SK-N-MC (cell line): ENCODE data around the gene ZNF787.
"Not testable (repeated sequence)": the region's sequence is repeated elsewhere in the genome, so short reads cannot be mapped to it uniquely, and the experiment has no call there.

Experiments
- DNase-seq: peaks from one replicate; pipeline ENCODE4 v3.0.0-alpha.2; 2011; ENCODE audit warnings: low read depth, low spot score
- H3K27ac ChIP-seq: fragments of 200-600 bp; sonication (generic); 2 replicates; pipeline ENCODE4 v1.5.1; 2016; ENCODE audit warnings: mixed run types
- H3K36me3 ChIP-seq: fragments of 200-600 bp; sonication (generic); 2 replicates; pipeline ENCODE4 v1.6.1; 2017; ENCODE audit warnings: antibody characterized with exemption, low read length, mixed read lengths; ENCODE audit not compliant: insufficient read depth
- H3K4me3 ChIP-seq: fragments of 200-600 bp; sonication (generic); 2 replicates; pipeline ENCODE4 v1.5.1; 2016
- H3K9ac ChIP-seq: fragments of 200-600 bp; sonication (generic); 2 replicates; pipeline ENCODE4 v1.8.0; 2017; ENCODE audit warnings: mixed run types, mixed read lengths; ENCODE audit not compliant: insufficient read length
- H3K9me3 ChIP-seq: fragments of 200-600 bp; sonication (generic); 2 replicates; pipeline ENCODE4 v1.6.1; 2017; ENCODE audit warnings: low read depth, mild to moderate bottlenecking, antibody characterized with exemption, low read length, moderate library complexity, mixed read lengths
- EZH2 ChIP-seq: fragments of 200-600 bp; sonication (generic); IDR thresholded peaks from one replicate; pipeline ENCODE4 v1.6.1; 2017; ENCODE audit warnings: antibody characterized with exemption
- FOXP2 ChIP-seq: optimal IDR thresholded peaks from 2 replicates; pipeline ENCODE3; 2011; ENCODE audit warnings: mild to moderate bottlenecking, moderate library complexity; ENCODE audit not compliant: insufficient read depth; ENCODE audit errors: extremely low read length, control extremely low read depth
- POLR2AphosphoS5 ChIP-seq: IDR thresholded peaks from 2 replicates; pipeline ENCODE4 v1.6.1; 2012; ENCODE audit warnings: mild to moderate bottlenecking, low read depth, low read length, borderline replicate concordance

Gene ZNF787

DNA sequence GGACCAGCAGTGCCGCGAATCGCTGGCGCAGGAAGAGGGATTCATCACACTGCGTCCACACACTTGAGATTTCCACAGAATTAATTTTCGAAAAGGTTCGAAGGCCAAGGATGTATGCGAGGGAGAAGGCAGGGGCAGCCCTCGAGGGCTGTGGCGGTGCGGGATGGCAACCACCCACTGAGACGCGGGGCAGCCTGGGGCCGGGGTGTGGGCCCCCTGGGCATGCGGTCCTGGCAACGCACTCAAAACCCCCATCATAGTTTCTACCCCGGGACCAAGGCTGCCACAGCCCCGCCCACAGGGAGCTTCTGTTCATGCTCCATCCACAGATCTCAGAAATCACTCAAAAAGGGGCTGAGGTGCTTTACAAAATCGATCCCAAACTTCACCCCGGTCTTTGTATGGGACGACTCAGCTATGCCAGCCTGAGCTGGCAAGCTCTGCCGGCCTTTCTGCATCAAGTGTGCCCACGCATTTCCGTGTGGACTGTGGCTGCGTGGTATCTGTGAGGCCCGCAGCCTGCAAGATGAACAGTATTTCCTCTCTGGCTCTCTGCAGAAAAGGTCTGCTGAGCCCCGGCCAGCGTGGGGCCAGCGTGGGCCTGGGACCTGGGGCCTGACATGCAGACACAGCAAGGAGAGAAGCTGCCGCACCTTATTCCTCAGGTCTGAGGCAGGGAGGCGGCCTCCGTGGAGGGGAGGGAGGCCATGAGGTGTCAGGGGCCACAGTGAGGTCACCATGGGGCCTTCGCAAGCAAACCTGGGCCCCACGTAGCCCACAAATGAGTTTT is 19.2 kb downstream of the ZNF787 start:
- H3K4me3 ChIP-seq, result no peak overlapping the region
- TF ChIP-seq EZH2 (no peak), FOXP2 (no peak)
- H3K27ac ChIP-seq, result no peak overlapping the region
- H3K36me3 ChIP-seq, result no peaks in the 10 kb centered on the region
- no peak overlapping the region for H3K9ac ChIP-seq
- DNase-seq, result no peak
- no peaks in the 10 kb centered on the region for H3K9me3 ChIP-seq

DNA sequence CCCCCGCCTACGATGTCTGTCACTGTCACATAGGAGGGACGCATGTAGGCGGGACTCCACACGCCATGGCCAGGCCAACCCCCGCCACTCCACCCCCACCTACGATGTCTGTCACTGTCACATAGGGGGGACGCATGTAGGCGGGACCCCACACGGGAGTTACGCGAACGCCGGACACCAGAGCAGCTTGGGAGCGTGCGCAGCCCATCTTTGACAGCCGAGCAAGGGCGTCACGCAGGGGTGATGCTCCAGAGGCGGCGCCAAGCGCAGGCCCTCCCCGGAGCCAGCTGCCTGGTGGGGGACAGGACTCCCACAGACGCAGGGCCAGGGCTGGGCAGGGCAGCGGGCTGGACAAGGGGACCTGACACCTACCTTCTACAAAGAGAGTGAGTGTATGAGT is 20.0 kb downstream of the ZNF787 start:
- Histone ChIP-seq H3K27ac (no peak overlapping the region), H3K36me3 (no peaks in the 10 kb centered on the region), H3K4me3 (no peak overlapping the region), H3K9ac (no peak overlapping the region), H3K9me3 (no peaks in the 10 kb centered on the region)
- DNase-seq, result no peak
- TF ChIP-seq EZH2 (no peak), POLR2AphosphoS5 (no peak), FOXP2 (no peak)

DNA sequence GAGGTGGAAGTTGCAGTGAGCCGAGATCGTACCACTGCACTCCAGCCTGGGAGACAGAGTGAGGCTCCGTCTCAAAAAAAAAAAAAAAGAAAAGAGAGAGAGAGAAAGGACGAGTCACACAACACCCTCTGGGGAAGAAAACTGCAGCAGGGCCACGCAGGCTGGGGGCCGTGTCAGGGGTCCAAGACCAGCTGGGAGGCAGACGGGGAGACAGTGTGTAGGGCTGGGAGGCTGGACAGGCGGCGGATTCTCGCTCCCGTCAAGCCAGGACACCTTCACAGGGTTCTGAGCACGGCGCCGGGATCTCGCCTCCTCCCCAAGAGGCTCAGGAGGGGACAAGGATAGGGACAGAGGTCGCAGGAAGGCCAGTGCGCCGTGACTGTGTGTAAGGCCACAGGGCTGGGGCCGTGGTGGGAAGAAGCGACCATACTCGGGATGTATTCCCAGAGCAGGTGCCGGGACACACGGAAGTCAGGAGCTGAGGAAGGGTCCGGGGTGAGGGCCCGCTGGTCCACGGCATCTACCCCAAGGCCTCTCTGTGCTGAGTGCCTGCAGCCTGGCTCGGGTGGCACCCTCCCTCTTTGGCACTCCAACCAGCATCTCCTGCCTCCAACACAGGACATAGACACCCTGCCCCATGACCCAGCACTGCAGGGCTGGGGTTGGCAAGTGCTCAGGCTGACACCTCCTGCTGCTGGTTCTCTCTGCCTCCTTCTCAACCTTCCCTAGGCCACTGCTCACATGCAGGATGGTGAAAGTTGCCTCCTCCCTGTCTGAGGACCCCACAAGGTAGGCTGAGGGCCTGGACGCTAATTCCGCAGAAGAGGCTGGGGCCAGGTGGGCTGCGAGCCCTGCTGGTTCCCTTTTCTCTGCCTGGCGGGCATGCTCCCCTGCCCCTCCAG is 21.2 kb downstream of the ZNF787 start:
- Histone ChIP-seq H3K9me3 (no peaks in the 10 kb centered on the region), H3K27ac (no peak overlapping the region), H3K4me3 (no peak overlapping the region), H3K36me3 (no peaks in the 10 kb centered on the region), H3K9ac (no peak overlapping the region)
- TF ChIP-seq EZH2 (no peak), FOXP2 (no peak), POLR2AphosphoS5 (no peak)
- no peak for DNase-seq

DNA sequence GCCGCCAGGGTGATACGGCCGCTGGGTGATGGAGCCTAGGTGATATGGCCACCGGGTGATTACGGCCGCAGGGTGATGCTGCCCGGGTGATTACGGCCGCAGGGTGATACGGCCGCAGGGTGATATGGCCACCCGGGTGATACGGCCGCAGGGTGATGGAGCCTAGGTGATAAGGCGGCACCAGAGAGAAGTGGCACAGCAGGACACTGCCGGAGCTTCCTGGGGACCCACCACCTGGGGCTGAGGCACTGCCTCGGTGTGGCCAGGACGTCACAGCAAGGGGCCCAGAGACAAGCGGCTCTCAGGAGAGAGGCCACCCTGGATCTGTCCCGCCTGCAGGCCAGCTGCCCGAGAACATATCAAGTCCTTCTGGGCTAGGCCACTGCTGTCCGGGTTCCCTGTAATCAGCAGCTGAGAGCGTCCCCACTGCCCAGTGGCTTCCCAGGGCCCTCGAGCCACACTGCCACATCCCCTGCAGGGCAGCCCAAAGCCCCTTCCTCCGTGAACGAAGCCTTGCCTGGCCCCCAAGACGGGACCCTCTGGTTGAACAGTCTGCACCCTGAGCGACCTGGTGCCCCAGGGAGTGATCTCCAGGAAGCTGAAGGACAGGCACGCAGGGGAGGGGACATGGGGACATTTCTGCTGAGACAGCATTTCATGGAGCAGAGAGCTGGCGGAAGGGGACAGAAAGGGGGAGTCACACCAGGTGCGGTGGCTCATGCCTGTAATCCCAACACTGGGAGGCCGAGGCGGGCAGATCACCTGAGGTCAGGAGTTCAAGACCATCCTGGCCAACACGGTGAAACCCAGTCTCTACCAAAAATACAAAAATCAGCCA is 22.1 kb downstream of the ZNF787 start:
- no peak overlapping the region for H3K27ac ChIP-seq
- no peak overlapping the region for H3K9ac ChIP-seq
- no peaks in the 10 kb centered on the region for H3K36me3 ChIP-seq
- no peak for DNase-seq
- H3K9me3 ChIP-seq, result no peaks in the 10 kb centered on the region
- TF ChIP-seq FOXP2, result no peak
- no peak for TF ChIP-seq EZH2
- H3K4me3 ChIP-seq, result no peak overlapping the region

DNA sequence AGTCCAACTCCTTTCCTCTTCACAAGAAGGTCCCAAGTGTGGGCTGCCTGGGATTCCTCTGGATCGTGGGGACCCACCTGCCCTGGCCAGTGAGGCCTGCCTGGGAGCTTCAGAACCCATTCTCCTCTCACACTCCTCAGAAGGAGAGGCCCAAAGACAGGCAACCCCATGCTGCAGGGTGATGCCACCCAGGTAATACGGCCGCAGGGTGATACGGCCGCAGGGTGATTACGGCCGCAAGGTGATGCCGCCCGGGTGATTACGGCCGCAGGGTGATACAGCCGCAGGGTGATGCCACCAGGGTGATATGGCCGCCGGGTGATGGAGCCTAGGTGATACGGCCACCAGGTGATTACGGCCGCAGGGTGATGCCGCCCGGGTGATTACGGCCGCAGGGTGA is 22.9 kb downstream of the ZNF787 start:
- H3K36me3 ChIP-seq, DNase-seq, H3K9ac ChIP-seq, H3K27ac ChIP-seq, H3K9me3 ChIP-seq, H3K4me3 ChIP-seq: not testable (repeated sequence)

DNA sequence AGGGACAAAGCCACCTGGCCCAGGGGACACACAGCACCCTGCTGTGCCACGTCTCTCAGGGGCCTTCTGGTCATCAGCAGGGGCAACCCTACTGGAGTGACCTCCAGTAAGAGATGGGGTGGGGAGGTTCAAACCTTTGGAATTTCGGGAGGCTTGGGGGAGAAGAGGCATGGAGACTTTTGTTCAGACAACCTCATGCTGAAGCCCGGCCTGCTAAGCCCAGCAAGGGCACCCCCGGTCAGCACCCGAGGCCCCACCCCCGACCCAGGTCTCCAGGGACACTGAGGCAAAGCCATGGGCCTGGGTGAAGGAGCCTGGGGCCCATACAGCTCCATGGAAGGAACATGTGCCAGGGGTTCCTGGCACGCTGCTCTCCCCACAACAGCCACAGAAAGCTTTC is 23.3 kb downstream of the ZNF787 start:
- no peak overlapping the region for H3K9ac ChIP-seq
- TF ChIP-seq POLR2AphosphoS5 (no peak), EZH2 (no peak), FOXP2 (no peak)
- H3K27ac ChIP-seq, result no peak overlapping the region
- no peak for DNase-seq
- no peaks in the 10 kb centered on the region for H3K9me3 ChIP-seq
- no peaks in the 10 kb centered on the region for H3K36me3 ChIP-seq
- no peak overlapping the region for H3K4me3 ChIP-seq

DNA sequence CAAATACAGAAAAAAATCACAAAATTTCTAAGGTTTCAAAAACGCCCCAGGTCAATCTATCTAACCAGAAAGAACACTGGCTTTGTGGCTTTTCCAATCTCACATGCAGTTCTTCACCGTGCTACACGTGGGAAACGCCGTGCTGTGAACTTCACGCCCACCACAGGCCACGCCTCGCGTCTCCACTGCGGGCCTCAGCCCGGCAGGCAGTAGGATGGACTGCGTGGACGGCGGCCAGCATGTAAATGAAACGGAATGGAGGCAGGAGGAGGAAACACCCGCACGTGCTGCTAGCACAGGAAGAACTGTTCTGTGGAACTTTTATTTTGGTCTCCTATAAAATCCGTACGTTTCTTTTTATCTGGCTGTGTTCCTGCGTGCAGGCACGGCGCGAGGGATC is 23.8 kb downstream of the ZNF787 start:
- TF ChIP-seq POLR2AphosphoS5 (no peak), EZH2 (no peak), FOXP2 (no peak)
- Histone ChIP-seq H3K9me3 (no peaks in the 10 kb centered on the region), H3K4me3 (no peak overlapping the region), H3K27ac (no peak overlapping the region), H3K36me3 (no peaks in the 10 kb centered on the region), H3K9ac (no peak overlapping the region)
- no peak for DNase-seq

DNA sequence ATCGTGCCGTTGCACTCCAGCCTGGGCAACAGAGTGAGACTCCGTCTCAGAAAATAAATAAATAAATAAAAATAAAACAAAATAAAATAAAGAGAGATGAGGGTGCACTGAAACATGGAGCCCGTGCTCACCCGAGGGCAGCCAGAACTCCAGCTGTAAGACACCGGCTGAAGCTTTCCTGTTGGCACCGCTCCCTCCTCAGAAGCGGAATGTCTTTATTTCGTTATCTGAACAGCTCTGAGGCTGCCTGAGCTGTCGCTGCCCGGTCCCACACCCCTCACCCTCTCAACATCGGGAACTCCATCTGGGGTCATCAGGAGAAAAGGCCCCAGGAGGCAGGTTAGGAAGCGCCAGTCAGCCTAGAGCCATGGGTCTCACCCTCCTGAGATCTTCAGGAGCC is 24.4 kb downstream of the ZNF787 start:
- no peak for DNase-seq
- no peak overlapping the region for H3K9ac ChIP-seq
- H3K36me3 ChIP-seq, result no peaks in the 10 kb centered on the region
- TF ChIP-seq POLR2AphosphoS5, result no peak
- H3K27ac ChIP-seq, result no peak overlapping the region
- no peaks in the 10 kb centered on the region for H3K9me3 ChIP-seq
- no peak overlapping the region for H3K4me3 ChIP-seq
